PC-9 (cell line): ENCODE data around the gene TM9SF1.

Experiments used
- EZH2 ChIP-seq: fragments of 200-600 bp; sonication (generic); IDR thresholded peaks from 2 replicates; pipeline ENCODE4 v1.8.0; 2017; ENCODE audit warnings: antibody characterized with exemption, low read depth
- TF ChIP-seq, protein P1 (sequence below): fragments of 200-600 bp; sonication (generic); conservative IDR thresholded peaks from 2 replicates; pipeline ENCODE4 v1.6.1; 2017; ENCODE audit warnings: mixed run types, antibody characterized with exemption, mild to moderate bottlenecking, moderate library complexity

DNA sequence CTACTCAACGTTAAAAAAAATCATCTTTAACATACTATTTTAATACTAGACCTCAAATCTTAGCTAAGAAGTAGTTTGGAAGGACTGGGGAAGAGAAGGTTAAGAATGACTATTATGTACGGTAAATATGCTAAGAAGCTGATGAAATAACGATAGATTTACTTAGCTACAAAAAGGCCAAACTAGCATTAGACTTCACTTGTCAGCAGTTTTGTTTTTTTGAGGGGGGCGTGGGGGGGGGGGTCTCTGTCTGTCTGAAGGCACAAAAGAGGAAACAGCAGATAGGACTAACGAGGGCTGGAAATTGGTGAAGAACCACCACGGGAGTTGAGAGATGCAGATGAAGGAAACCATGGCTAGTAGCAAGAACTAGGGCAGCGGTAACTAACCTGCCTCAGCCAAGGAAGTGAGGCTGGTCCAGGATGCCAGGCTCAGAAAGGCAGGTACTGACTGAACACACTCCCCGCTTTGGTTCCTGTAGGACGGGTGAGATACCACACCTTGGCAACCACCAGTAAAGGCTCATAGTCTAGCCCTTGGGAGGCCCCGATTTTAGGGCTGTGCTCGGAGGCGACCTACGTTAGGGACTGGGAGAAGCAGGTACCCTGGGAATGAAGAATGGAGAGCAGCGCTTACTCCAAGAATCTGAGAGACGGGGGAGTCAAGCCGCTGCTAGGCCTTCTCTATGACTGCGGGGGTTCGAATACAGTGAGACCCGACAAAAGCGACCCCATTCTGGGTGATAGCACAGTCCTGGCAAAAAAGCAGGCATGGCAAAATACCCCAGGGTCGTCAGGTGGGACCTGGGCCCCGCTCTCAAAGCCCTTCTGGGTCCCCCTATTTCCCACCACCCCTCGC, 36.3 kb upstream of the TM9SF1 start:
- TF ChIP-seq, protein P1, sequence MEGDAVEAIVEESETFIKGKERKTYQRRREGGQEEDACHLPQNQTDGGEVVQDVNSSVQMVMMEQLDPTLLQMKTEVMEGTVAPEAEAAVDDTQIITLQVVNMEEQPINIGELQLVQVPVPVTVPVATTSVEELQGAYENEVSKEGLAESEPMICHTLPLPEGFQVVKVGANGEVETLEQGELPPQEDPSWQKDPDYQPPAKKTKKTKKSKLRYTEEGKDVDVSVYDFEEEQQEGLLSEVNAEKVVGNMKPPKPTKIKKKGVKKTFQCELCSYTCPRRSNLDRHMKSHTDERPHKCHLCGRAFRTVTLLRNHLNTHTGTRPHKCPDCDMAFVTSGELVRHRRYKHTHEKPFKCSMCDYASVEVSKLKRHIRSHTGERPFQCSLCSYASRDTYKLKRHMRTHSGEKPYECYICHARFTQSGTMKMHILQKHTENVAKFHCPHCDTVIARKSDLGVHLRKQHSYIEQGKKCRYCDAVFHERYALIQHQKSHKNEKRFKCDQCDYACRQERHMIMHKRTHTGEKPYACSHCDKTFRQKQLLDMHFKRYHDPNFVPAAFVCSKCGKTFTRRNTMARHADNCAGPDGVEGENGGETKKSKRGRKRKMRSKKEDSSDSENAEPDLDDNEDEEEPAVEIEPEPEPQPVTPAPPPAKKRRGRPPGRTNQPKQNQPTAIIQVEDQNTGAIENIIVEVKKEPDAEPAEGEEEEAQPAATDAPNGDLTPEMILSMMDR, result no peak
- no peak for TF ChIP-seq EZH2
